ENCODE data around the gene NAA38. TPM values are rescaled to one million over a fixed set of nuclear protein-coding genes. Genes with fewer than 3 reads are reported as not detected.

The NAA38 gene
- total RNA-seq, 1 experiment from 2014 or later = 36.6 TPM

- Mint-ChIP-seq H3K27ac (ENCODE audit: unreplicated experiment) (no peak overlapping the region), H3K4me3 (ENCODE audit: low read depth, unreplicated experiment) (peak overlapping the region; percentile 96), H3K9me3 (ENCODE audit: low read depth, unreplicated experiment) (no peaks in the 10 kb centered on the region), H3K36me3 (ENCODE audit: insufficient read depth, unreplicated experiment) (peaks cover 95% of the 10 kb centered on the region), H3K27me3 (ENCODE audit: unreplicated experiment) (no peaks in the 10 kb centered on the region), H3K4me1 (ENCODE audit: low read depth, unreplicated experiment) (peaks cover 50% of the 10 kb centered on the region)
- CTCF ChIA-PET = no interaction called here
- no TSS peak for BruUV-seq (replicated peaks)
- intact Hi-C loops (cut with micrococcal nuclease; ENCODE audit: unreplicated experiment) = no loop called here
- DNase-seq = no peak
- TF ChIP-seq CTCF (IDR thresholded peaks at IDR 0.05; ENCODE audit: unreplicated experiment) = no peak
Measured at GRCh38 chr17:7839876-7840261, 17.5 kb downstream of the NAA38 start.

GRCh38 chr17:7839190-7839875 lies 18.0 kb downstream of the NAA38 start:
- no TSS peak for BruUV-seq (replicated peaks)
- H3K27ac Mint-ChIP-seq (ENCODE audit: unreplicated experiment) = peak overlapping the region; percentile 88
- peak overlapping the region; percentile 96 for H3K4me3 Mint-ChIP-seq (ENCODE audit: low read depth, unreplicated experiment)
- no peak for TF ChIP-seq CTCF (IDR thresholded peaks at IDR 0.05; ENCODE audit: unreplicated experiment)
- no peaks in the 10 kb centered on the region for H3K27me3 Mint-ChIP-seq (ENCODE audit: unreplicated experiment)
- no peaks in the 10 kb centered on the region for H3K9me3 Mint-ChIP-seq (ENCODE audit: low read depth, unreplicated experiment)
- CTCF ChIA-PET = interaction anchor here (0.6 kb wide), 1 partner anchor 25 kb away, joined by 3 read pairs; no protein-coding TSS in a partner anchor
- H3K4me1 Mint-ChIP-seq (ENCODE audit: low read depth, unreplicated experiment) = peaks cover 50% of the 10 kb centered on the region
- DNase-seq = no peak
- intact Hi-C loops (cut with micrococcal nuclease; ENCODE audit: unreplicated experiment) = no loop called here
- peaks cover 95% of the 10 kb centered on the region for H3K36me3 Mint-ChIP-seq (ENCODE audit: insufficient read depth, unreplicated experiment)

GRCh38 chr17:7838090-7839075 lies 19.0 kb downstream of the NAA38 start:
- no peak for TF ChIP-seq CTCF (IDR thresholded peaks at IDR 0.05; ENCODE audit: unreplicated experiment)
- H3K4me3 Mint-ChIP-seq (ENCODE audit: low read depth, unreplicated experiment) = peak overlapping the region; percentile 96
- no peaks in the 10 kb centered on the region for H3K9me3 Mint-ChIP-seq (ENCODE audit: low read depth, unreplicated experiment)
- no TSS peak for BruUV-seq (replicated peaks)
- DNase-seq = no peak
- CTCF ChIA-PET = interaction anchor here (0.6 kb wide), 2 partner anchors 24 to 33 kb away, joined by 3 to 4 read pairs; no protein-coding TSS in a partner anchor
- peaks cover 5% of the 10 kb centered on the region for H3K27me3 Mint-ChIP-seq (ENCODE audit: unreplicated experiment)
- H3K36me3 Mint-ChIP-seq (ENCODE audit: insufficient read depth, unreplicated experiment) = peaks cover 95% of the 10 kb centered on the region
- peaks cover 54% of the 10 kb centered on the region for H3K4me1 Mint-ChIP-seq (ENCODE audit: low read depth, unreplicated experiment)
- peak overlapping the region; percentile 88 for H3K27ac Mint-ChIP-seq (ENCODE audit: unreplicated experiment)
- intact Hi-C loops (cut with micrococcal nuclease; ENCODE audit: unreplicated experiment) = no loop called here

- DNase-seq = no peak
- Mint-ChIP-seq H3K4me1 (ENCODE audit: low read depth, unreplicated experiment) (peaks cover 57% of the 10 kb centered on the region), H3K4me3 (ENCODE audit: low read depth, unreplicated experiment) (peak overlapping the region; percentile 82), H3K27ac (ENCODE audit: unreplicated experiment) (peak overlapping the region; percentile 72), H3K36me3 (ENCODE audit: insufficient read depth, unreplicated experiment) (peaks cover 88% of the 10 kb centered on the region), H3K27me3 (ENCODE audit: unreplicated experiment) (peaks cover 13% of the 10 kb centered on the region), H3K9me3 (ENCODE audit: low read depth, unreplicated experiment) (no peaks in the 10 kb centered on the region)
- intact Hi-C loops (cut with micrococcal nuclease; ENCODE audit: unreplicated experiment) = no loop called here
- no TSS peak for BruUV-seq (replicated peaks)
- CTCF ChIA-PET = interaction anchor here (0.5 kb wide), 1 partner anchor 48 kb away, joined by 5 read pairs; no protein-coding TSS in a partner anchor
- TF ChIP-seq CTCF (IDR thresholded peaks at IDR 0.05; ENCODE audit: unreplicated experiment) = no peak
Measured at GRCh38 chr17:7837408-7838088, 19.8 kb downstream of the NAA38 start.

Measured in Calu3 (cell line).